A549 (cell line): Measurements from ENCODE around the gene RUNX1.

Source experiments
- MAFK ChIP-seq: fragments of 450-650 bp; IDR thresholded peaks from 2 replicates; pipeline ENCODE4 v1.6.1; 2014; ENCODE audit not compliant: partially characterized antibody
- PHF8 ChIP-seq: fragments of 200-600 bp; sonication (generic); IDR thresholded peaks from 2 replicates; pipeline ENCODE4 v1.6.1; 2016; ENCODE audit warnings: low read depth, mild to moderate bottlenecking, antibody characterized with exemption, moderate library complexity, borderline replicate concordance
- RNF2 ChIP-seq: fragments of 200-600 bp; sonication (generic); IDR thresholded peaks from 2 replicates; pipeline ENCODE4 v1.6.1; 2016; ENCODE audit warnings: low read depth, mild to moderate bottlenecking, antibody characterized with exemption, moderate library complexity, borderline replicate concordance
- SREBF2 ChIP-seq: fragments of 450-650 bp; IDR thresholded peaks from 2 replicates; pipeline ENCODE4 v1.6.1; 2014; ENCODE audit warnings: mild to moderate bottlenecking, moderate library complexity
- USF2 ChIP-seq: fragments of 450-650 bp; IDR thresholded peaks from 2 replicates; pipeline ENCODE4 v1.6.1; 2014; ENCODE audit warnings: antibody characterized with exemption

- TF ChIP-seq SREBF2 (no peak), PHF8 (no peak), MAFK (no peak), USF2 (no peak), RNF2 (no peak)
These were observed 251.9 kb downstream of the RUNX1 start for GRCh38 chr21:34797201-34797525.
